Fibroblast of skin of right biceps (primary cell): ENCODE data around the gene LTK.

Experiments
- DNase-seq: peaks from one replicate; pipeline ENCODE4 v3.0.0-alpha.2; 2013

The LTK gene

GRCh38 chr15:41495736-41496599, 17.7 kb downstream of the LTK start:
- no peak for DNase-seq

GRCh38 chr15:41494922-41495735, 18.5 kb downstream of the LTK start:
- no peak for DNase-seq

- no peak for DNase-seq
Measured at GRCh38 chr15:41494190-41494921, 19.3 kb downstream of the LTK start.

- DNase-seq, result no peak
Measured at GRCh38 chr15:41493902-41494189, 19.8 kb downstream of the LTK start.

- peak; percentile 69 for DNase-seq
Measured at GRCh38 chr15:41493205-41493901, 20.3 kb downstream of the LTK start, which contains the start of gene ITPKA. ITPKA (plus strand) TSS chr15:41493874; CDS start chr15:41493928, 54 bp downstream.

GRCh38 chr15:41492597-41493204, 20.9 kb downstream of the LTK start:
- DNase-seq, result no peak

- DNase-seq, result no peak
Measured at GRCh38 chr15:41491889-41492288, 21.7 kb downstream of the LTK start.

- peak; percentile 95 for DNase-seq
Measured at GRCh38 chr15:41490355-41490754, 23.3 kb downstream of the LTK start.

- no peak for DNase-seq
Measured at GRCh38 chr15:41489641-41490040, 24.0 kb downstream of the LTK start.

GRCh38 chr15:41487802-41488201, 25.8 kb downstream of the LTK start:
- peak; percentile 16 for DNase-seq

- no peak for DNase-seq
Measured at GRCh38 chr15:41487381-41487780, 26.2 kb downstream of the LTK start.

GRCh38 chr15:41486286-41486685, 27.3 kb downstream of the LTK start:
- no peak for DNase-seq

- no peak for DNase-seq
Measured at GRCh38 chr15:41484937-41485625, 28.5 kb downstream of the LTK start.

GRCh38 chr15:41483519-41483918, 30.1 kb downstream of the LTK start:
- no peak for DNase-seq

GRCh38 chr15:41483115-41483514, 30.5 kb downstream of the LTK start:
- no peak for DNase-seq

GRCh38 chr15:41482110-41482877, 31.3 kb downstream of the LTK start:
- DNase-seq, result no peak

- DNase-seq, result no peak
Measured at GRCh38 chr15:41480396-41481140, 33.1 kb downstream of the LTK start.

- no peak for DNase-seq
Measured at GRCh38 chr15:41476416-41477048, 37.1 kb downstream of the LTK start.

GRCh38 chr15:41474941-41475340, 38.7 kb downstream of the LTK start:
- DNase-seq, result no peak

GRCh38 chr15:41474436-41474835, 39.2 kb downstream of the LTK start:
- DNase-seq, result no peak
